Adrenal gland (tissue), 5 donors: ENCODE measurements around the gene C3AR1.

Experiments used
- POLR2A ChIP-seq, 2 donors: fragments of 450-650 bp; IDR thresholded peaks; one replicate each; pipeline ENCODE4 v1.6.1; 2017; ENCODE audit warnings: antibody characterized with exemption in 2 of 2, mild to moderate bottlenecking in 2 of 2, moderate library complexity in 1 of 2
- TF ChIP-seq, protein P1 (sequence below), 6 experiments: fragments of 450-650 bp in 4 of 6; fragments of 200-600 bp in 2 of 6; sonication (generic) in 1 of 6; IDR thresholded peaks; 1 replicate in 5 of 6; 2 replicates in 1 of 6; pipeline versions ENCODE4 v1.5.1 to v1.8.0; 2016 to 2021; ENCODE audit warnings: antibody characterized with exemption in 6 of 6, mild to moderate bottlenecking in 2 of 6, moderate library complexity in 1 of 6
- donor health status: DM: no; HTN: no; CAD: no.

GRCh38 chr12:8018666-8019581, 47.2 kb downstream of the C3AR1 start:
- TF ChIP-seq, protein P1, sequence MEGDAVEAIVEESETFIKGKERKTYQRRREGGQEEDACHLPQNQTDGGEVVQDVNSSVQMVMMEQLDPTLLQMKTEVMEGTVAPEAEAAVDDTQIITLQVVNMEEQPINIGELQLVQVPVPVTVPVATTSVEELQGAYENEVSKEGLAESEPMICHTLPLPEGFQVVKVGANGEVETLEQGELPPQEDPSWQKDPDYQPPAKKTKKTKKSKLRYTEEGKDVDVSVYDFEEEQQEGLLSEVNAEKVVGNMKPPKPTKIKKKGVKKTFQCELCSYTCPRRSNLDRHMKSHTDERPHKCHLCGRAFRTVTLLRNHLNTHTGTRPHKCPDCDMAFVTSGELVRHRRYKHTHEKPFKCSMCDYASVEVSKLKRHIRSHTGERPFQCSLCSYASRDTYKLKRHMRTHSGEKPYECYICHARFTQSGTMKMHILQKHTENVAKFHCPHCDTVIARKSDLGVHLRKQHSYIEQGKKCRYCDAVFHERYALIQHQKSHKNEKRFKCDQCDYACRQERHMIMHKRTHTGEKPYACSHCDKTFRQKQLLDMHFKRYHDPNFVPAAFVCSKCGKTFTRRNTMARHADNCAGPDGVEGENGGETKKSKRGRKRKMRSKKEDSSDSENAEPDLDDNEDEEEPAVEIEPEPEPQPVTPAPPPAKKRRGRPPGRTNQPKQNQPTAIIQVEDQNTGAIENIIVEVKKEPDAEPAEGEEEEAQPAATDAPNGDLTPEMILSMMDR (IDR thresholded peaks at IDR 0.05): no peak
- TF ChIP-seq POLR2A (IDR thresholded peaks at IDR 0.05): no peak
